ENCODE results near the gene TMEM35A.

The TMEM35A gene

DNA sequence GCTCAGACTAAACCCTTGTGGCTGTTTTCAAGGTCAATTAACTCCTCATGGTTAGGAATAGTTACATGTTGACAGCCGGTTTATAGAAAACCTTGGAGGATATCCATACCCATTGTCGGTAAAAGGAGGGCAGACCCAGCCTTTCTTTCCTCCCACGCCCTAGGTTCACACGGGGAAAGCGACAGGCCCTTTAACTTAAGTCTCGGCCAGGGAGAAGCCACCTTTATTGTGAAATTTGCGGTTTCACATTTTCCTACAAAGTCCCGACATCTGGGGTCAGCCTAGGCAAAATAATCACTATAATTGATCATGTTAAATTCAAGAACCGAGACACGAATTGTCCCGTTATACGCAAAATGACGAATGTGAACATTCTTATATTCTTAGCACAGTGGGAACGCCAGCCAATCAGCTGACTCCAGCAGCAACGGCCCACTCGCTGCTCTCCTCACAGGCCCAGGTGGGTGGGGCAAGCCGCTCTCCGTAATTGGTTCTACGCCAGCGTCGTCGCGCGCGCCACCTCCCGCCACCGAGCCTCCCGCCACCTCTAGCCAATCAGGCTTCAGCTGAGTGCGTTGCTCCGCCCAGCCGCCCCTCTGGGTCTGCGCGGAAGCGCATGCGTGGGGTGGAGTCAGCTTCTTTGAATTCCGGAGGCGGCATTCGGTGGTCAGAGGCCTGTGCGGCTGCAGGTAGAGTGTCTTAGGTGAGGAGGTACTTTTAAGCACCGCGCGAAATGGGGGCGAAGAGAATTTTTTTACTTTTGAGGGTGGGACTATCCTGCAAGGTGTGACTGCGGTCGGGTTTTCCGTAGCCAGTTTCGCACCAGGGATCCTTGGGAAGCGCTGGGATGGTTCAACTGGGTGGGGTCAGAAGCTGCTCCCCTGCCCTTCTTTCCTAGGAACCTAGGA, 19.1 kb downstream of the TMEM35A start, which contains the start of gene CENPI:
Gene CENPI (plus strand): TSS at position 659 of the 908 bp plus-strand sequence. CDS start 2,867 bp downstream, outside the sequence.
- no peaks in the 10 kb centered on the region for H3K9me3 Mint-ChIP-seq
- peaks cover 15% of the 10 kb centered on the region for H3K4me1 Mint-ChIP-seq (ENCODE audit: low read depth)
- peak within 1 kb of the TSS; percentile 86 for H3K27ac Mint-ChIP-seq
- no peaks in the 10 kb centered on the region for H3K27me3 Mint-ChIP-seq
- H3K4me3 Mint-ChIP-seq = peak within 1 kb of the TSS; percentile 91
- H3K36me3 Mint-ChIP-seq (ENCODE audit: low read depth) = peaks cover 11% of the 10 kb centered on the region

DNA sequence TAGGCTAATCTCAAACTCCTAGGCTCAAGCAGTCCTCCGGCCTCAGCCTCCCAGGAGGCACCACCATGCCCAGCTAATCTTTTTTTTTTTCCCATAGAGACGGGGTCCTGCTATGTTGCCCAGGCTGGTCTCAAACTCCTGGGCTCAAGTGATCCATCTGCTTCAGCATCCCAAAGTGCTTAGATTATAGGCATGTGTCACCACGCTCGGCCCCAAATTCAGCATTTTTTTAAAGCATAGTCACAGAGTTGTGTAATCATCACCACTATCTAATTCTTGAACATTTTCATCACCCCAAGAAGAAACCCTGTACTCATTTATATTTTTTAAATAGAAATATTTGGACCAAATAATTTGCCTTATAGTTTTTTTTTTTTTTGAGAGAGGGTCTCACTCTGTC, 29.6 kb downstream of the TMEM35A start:
- peaks cover 22% of the 10 kb centered on the region for H3K36me3 Mint-ChIP-seq (ENCODE audit: low read depth)
- H3K4me1 Mint-ChIP-seq (ENCODE audit: low read depth) = no peaks in the 10 kb centered on the region
- no peak overlapping the region for H3K27ac Mint-ChIP-seq
- H3K9me3 Mint-ChIP-seq = no peaks in the 10 kb centered on the region
- H3K27me3 Mint-ChIP-seq = no peaks in the 10 kb centered on the region
- no peak overlapping the region for H3K4me3 Mint-ChIP-seq

DNA sequence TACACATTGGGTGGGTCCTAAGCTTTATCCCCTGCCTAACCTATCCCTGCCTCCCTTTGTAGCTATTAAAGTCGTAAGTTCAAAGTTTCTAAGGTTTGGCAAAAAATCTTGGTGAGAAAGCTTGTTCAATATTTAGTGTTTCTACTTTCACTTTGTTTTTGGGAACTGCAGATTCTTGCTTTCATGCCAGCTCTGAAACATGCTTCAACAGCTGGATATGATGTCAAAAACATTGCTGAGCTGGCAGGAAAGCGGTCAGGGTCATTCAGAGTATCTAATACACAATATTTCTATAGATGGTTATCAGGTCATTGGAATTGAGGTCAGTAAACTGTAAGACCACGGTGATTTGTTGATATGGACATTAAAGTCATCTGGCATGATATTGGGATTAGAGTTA, 39.0 kb downstream of the TMEM35A start:
- Mint-ChIP-seq H3K4me1 (ENCODE audit: low read depth) (no peaks in the 10 kb centered on the region), H3K27ac (no peak overlapping the region), H3K27me3 (no peaks in the 10 kb centered on the region), H3K36me3 (ENCODE audit: low read depth) (peaks cover 22% of the 10 kb centered on the region), H3K4me3 (no peak overlapping the region), H3K9me3 (no peaks in the 10 kb centered on the region)

DNA sequence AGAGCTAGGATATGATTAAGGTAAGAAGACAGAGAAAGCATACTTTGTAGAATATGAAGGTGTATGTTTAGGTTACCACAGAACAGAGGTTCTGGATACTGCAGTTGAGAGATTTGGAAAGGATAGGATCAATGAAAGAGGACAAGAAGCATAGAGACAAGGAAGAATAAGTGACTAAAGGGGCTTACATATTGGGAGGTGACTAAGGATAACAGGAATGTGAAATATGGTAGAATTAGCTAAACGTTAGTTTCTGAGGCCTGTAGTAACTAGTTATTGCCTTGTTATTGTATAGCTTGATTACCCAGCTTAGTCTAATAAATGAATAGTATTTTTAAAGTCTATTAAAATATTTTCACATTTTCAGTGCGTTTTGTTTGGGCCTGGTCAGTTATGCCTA, 57.6 kb downstream of the TMEM35A start:
- no peaks in the 10 kb centered on the region for H3K27me3 Mint-ChIP-seq
- no peak overlapping the region for H3K27ac Mint-ChIP-seq
- H3K4me3 Mint-ChIP-seq = no peak overlapping the region
- H3K9me3 Mint-ChIP-seq = no peaks in the 10 kb centered on the region
- H3K4me1 Mint-ChIP-seq (ENCODE audit: low read depth) = no peaks in the 10 kb centered on the region
- peaks cover 44% of the 10 kb centered on the region for H3K36me3 Mint-ChIP-seq (ENCODE audit: low read depth)
